ENCODE data around the gene HOXA11.

HOXA11 gene

GRCh38 chr7:27185013-27185853, at the start of gene HOXA11:
Gene HOXA11 (minus strand): TSS chr7:27185232. CDS start chr7:27185144, 88 bp downstream.
- DNase-seq (ENCODE audit: low read depth, low spot score), result no peak
- Histone ChIP-seq H3K4me3 (ENCODE audit: low read length) (no peak within 1 kb of the TSS), H3K27me3 (ENCODE audit: control insufficient read depth, insufficient read depth, low read length) (peaks cover 96% of the 10 kb centered on the region), H3K36me3 (ENCODE audit: control insufficient read depth, insufficient read depth, low read length) (no peaks in the 10 kb centered on the region), H3K27ac (ENCODE audit: low read length) (no peak within 1 kb of the TSS), H3K9me3 (ENCODE audit: control insufficient read depth, insufficient read depth, low read length) (no peaks in the 10 kb centered on the region), H3K4me1 (ENCODE audit: control insufficient read depth, insufficient read depth, low read length) (peaks cover 8% of the 10 kb centered on the region)
- no CpG with 5 or more reads among the region's 43 CpGs for WGBS (ENCODE audit: insufficient coverage, insufficient read length)

- no peak overlapping the region for H3K4me3 ChIP-seq (ENCODE audit: low read length)
- peaks cover 43% of the 10 kb centered on the region for H3K27me3 ChIP-seq (ENCODE audit: control insufficient read depth, insufficient read depth, low read length)
- no peaks in the 10 kb centered on the region; the same call in 1 of the 2 replicates for H3K4me1 ChIP-seq (ENCODE audit: control insufficient read depth, insufficient read depth, low read length)
- DNase-seq (ENCODE audit: low read depth, low spot score), result no peak
- no peak overlapping the region for H3K27ac ChIP-seq (ENCODE audit: low read length)
- no peaks in the 10 kb centered on the region for H3K36me3 ChIP-seq (ENCODE audit: control insufficient read depth, insufficient read depth, low read length)
- no peaks in the 10 kb centered on the region for H3K9me3 ChIP-seq (ENCODE audit: control insufficient read depth, insufficient read depth, low read length)
- no CpG with 5 or more reads among the region's 4 CpGs for WGBS (ENCODE audit: insufficient coverage, insufficient read length)
Observed at GRCh38 chr7:27229448-27229847, 44.4 kb upstream of the HOXA11 start.

GRCh38 chr7:27224983-27225934, 40.2 kb upstream of the HOXA11 start:
- H3K4me3 ChIP-seq (ENCODE audit: low read length), result no peak overlapping the region; the same call in 1 of the 2 replicates

GRCh38 chr7:27223941-27224575, 39.0 kb upstream of the HOXA11 start:
- no peaks in the 10 kb centered on the region; the same call in 1 of the 2 replicates for H3K4me1 ChIP-seq (ENCODE audit: control insufficient read depth, insufficient read depth, low read length)
- H3K9me3 ChIP-seq (ENCODE audit: control insufficient read depth, insufficient read depth, low read length), result no peaks in the 10 kb centered on the region
- no peaks in the 10 kb centered on the region for H3K36me3 ChIP-seq (ENCODE audit: control insufficient read depth, insufficient read depth, low read length)
- no peak for DNase-seq (ENCODE audit: low read depth, low spot score)
- H3K27me3 ChIP-seq (ENCODE audit: control insufficient read depth, insufficient read depth, low read length), result peaks cover 66% of the 10 kb centered on the region
- no peak overlapping the region for H3K27ac ChIP-seq (ENCODE audit: low read length)
- H3K4me3 ChIP-seq (ENCODE audit: low read length), result no peak overlapping the region

More at GRCh38 chr7:27224983-27225934, 40.2 kb upstream of the HOXA11 start:
- peaks cover 59% of the 10 kb centered on the region for H3K27me3 ChIP-seq (ENCODE audit: control insufficient read depth, insufficient read depth, low read length)
- H3K9me3 ChIP-seq (ENCODE audit: control insufficient read depth, insufficient read depth, low read length), result no peaks in the 10 kb centered on the region
- no CpG with 5 or more reads among the region's 61 CpGs for WGBS (ENCODE audit: insufficient coverage, insufficient read length)
- no peak for DNase-seq (ENCODE audit: low read depth, low spot score)
- no peak overlapping the region for H3K27ac ChIP-seq (ENCODE audit: low read length)
- no peaks in the 10 kb centered on the region for H3K36me3 ChIP-seq (ENCODE audit: control insufficient read depth, insufficient read depth, low read length)
- no peaks in the 10 kb centered on the region; the same call in 1 of the 2 replicates for H3K4me1 ChIP-seq (ENCODE audit: control insufficient read depth, insufficient read depth, low read length)

- WGBS (ENCODE audit: insufficient coverage, insufficient read length), result no CpG with 5 or more reads among the region's 3 CpGs
- no peak overlapping the region for H3K4me3 ChIP-seq (ENCODE audit: low read length)
- no peak for DNase-seq (ENCODE audit: low read depth, low spot score)
- H3K9me3 ChIP-seq (ENCODE audit: control insufficient read depth, insufficient read depth, low read length), result no peaks in the 10 kb centered on the region
- H3K27me3 ChIP-seq (ENCODE audit: control insufficient read depth, insufficient read depth, low read length), result peaks cover 63% of the 10 kb centered on the region
- H3K27ac ChIP-seq (ENCODE audit: low read length), result no peak overlapping the region
- H3K36me3 ChIP-seq (ENCODE audit: control insufficient read depth, insufficient read depth, low read length), result no peaks in the 10 kb centered on the region
- no peaks in the 10 kb centered on the region; the same call in 1 of the 2 replicates for H3K4me1 ChIP-seq (ENCODE audit: control insufficient read depth, insufficient read depth, low read length)
Observed at GRCh38 chr7:27221201-27221797, 36.3 kb upstream of the HOXA11 start.

GRCh38 chr7:27220440-27220955, 35.5 kb upstream of the HOXA11 start:
- Histone ChIP-seq H3K27ac (ENCODE audit: low read length) (no peak overlapping the region), H3K4me1 (ENCODE audit: control insufficient read depth, insufficient read depth, low read length) (no peaks in the 10 kb centered on the region; the same call in 1 of the 2 replicates), H3K9me3 (ENCODE audit: control insufficient read depth, insufficient read depth, low read length) (no peaks in the 10 kb centered on the region), H3K4me3 (ENCODE audit: low read length) (no peak overlapping the region), H3K27me3 (ENCODE audit: control insufficient read depth, insufficient read depth, low read length) (peaks cover 63% of the 10 kb centered on the region), H3K36me3 (ENCODE audit: control insufficient read depth, insufficient read depth, low read length) (no peaks in the 10 kb centered on the region)
- WGBS (ENCODE audit: insufficient coverage, insufficient read length), result no CpG with 5 or more reads among the region's 45 CpGs
- DNase-seq (ENCODE audit: low read depth, low spot score), result no peak

- Histone ChIP-seq H3K9me3 (ENCODE audit: control insufficient read depth, insufficient read depth, low read length) (no peaks in the 10 kb centered on the region), H3K27me3 (ENCODE audit: control insufficient read depth, insufficient read depth, low read length) (peaks cover 63% of the 10 kb centered on the region), H3K36me3 (ENCODE audit: control insufficient read depth, insufficient read depth, low read length) (no peaks in the 10 kb centered on the region), H3K4me1 (ENCODE audit: control insufficient read depth, insufficient read depth, low read length) (no peaks in the 10 kb centered on the region), H3K4me3 (ENCODE audit: low read length) (no peak overlapping the region), H3K27ac (ENCODE audit: low read length) (no peak overlapping the region)
- no CpG with 5 or more reads among the region's 4 CpGs for WGBS (ENCODE audit: insufficient coverage, insufficient read length)
- no peak for DNase-seq (ENCODE audit: low read depth, low spot score)
Observed at GRCh38 chr7:27219821-27220220, 34.8 kb upstream of the HOXA11 start.

GRCh38 chr7:27217951-27218350, 32.9 kb upstream of the HOXA11 start:
- H3K4me1 ChIP-seq (ENCODE audit: control insufficient read depth, insufficient read depth, low read length), result peaks cover 3% of the 10 kb centered on the region; the same call in 1 of the 2 replicates
- no peak for DNase-seq (ENCODE audit: low read depth, low spot score)

GRCh38 chr7:27215356-27215755, 30.3 kb upstream of the HOXA11 start:
- Histone ChIP-seq H3K27ac (ENCODE audit: low read length) (no peak overlapping the region), H3K27me3 (ENCODE audit: control insufficient read depth, insufficient read depth, low read length) (peaks cover 85% of the 10 kb centered on the region), H3K9me3 (ENCODE audit: control insufficient read depth, insufficient read depth, low read length) (no peaks in the 10 kb centered on the region), H3K4me1 (ENCODE audit: control insufficient read depth, insufficient read depth, low read length) (peaks cover 3% of the 10 kb centered on the region; the same call in 1 of the 2 replicates), H3K36me3 (ENCODE audit: control insufficient read depth, insufficient read depth, low read length) (no peaks in the 10 kb centered on the region), H3K4me3 (ENCODE audit: low read length) (no peak overlapping the region)
- WGBS (ENCODE audit: insufficient coverage, insufficient read length), result no CpG with 5 or more reads among the region's 2 CpGs
- DNase-seq (ENCODE audit: low read depth, low spot score), result no peak

More at GRCh38 chr7:27217951-27218350, 32.9 kb upstream of the HOXA11 start:
- no peaks in the 10 kb centered on the region for H3K9me3 ChIP-seq (ENCODE audit: control insufficient read depth, insufficient read depth, low read length)
- no peak overlapping the region for H3K27ac ChIP-seq (ENCODE audit: low read length)
- no peak overlapping the region for H3K4me3 ChIP-seq (ENCODE audit: low read length)
- no peaks in the 10 kb centered on the region for H3K36me3 ChIP-seq (ENCODE audit: control insufficient read depth, insufficient read depth, low read length)
- H3K27me3 ChIP-seq (ENCODE audit: control insufficient read depth, insufficient read depth, low read length), result peaks cover 78% of the 10 kb centered on the region
